ENCODE results near the gene PANX1. TPM values are rescaled to one million over a fixed set of nuclear protein-coding genes. Genes with fewer than 3 reads are reported as not detected.
A peak's percentile ranks its signal among the peaks of the same experiment; 100 is the strongest.

PANX1 gene
- total RNA-seq, 1 experiment from 2014 or later, result 37.5 TPM

DNA sequence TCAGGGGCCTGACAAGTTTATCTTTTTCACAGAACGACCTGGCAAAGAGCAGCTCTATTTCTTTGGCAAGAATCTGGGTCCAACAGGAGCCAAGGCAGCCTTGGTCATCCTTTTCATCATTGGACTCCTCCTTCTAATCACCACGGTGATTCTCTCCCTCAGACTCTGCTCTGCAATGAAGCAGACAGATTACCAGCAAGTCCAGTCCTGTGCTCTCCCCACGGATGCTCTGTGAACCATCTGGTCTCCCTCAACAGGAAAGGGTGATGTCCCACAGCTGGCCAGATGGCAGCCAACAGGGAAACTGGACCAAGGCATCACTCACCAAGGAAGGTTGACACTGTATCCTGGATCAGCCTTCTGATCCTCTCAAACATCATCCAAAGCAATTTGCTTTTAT, 17.0 kb upstream of the PANX1 start:
- Histone ChIP-seq H3K27ac (ENCODE audit: insufficient read length, low read depth, low read length) (no peak overlapping the region), H2BK5ac (ENCODE audit: insufficient read length, low read length) (no peak overlapping the region), H2BK20ac (ENCODE audit: low read depth, low read length, poor library complexity, severe bottlenecking) (peak overlapping the region; percentile 45), H2BK12ac (ENCODE audit: insufficient read length, low read depth, low read length) (no peak overlapping the region), H2AK5ac (ENCODE audit: insufficient read length, low read length) (no peak overlapping the region), H3K14ac (ENCODE audit: insufficient read depth, low read length) (no peak overlapping the region), H4K91ac (ENCODE audit: insufficient read length, low read depth, low read length) (no peak overlapping the region), H3K9me3 (ENCODE audit: control insufficient read depth, low read depth, low read length) (no peaks in the 10 kb centered on the region), H2AFZ (ENCODE audit: low read length) (no peak overlapping the region), H3T11ph (ENCODE audit: low read length) (no peak overlapping the region), H3K23me2 (ENCODE audit: insufficient read length, low read depth, low read length, poor library complexity, severe bottlenecking) (no peaks in the 10 kb centered on the region), H3K4ac (ENCODE audit: low read depth, low read length) (no peak overlapping the region), H3K56ac (ENCODE audit: insufficient read length, low read depth, low read length) (no peak overlapping the region), H3K4me2 (ENCODE audit: insufficient read depth, insufficient read length, low read length) (no peak overlapping the region), H4K8ac (replicated peaks; ENCODE audit: insufficient read length, low read depth, low read length) (no peak overlapping the region), H3K18ac (ENCODE audit: insufficient read length, low read depth, low read length) (no peak overlapping the region), H4K20me1 (ENCODE audit: control insufficient read depth, insufficient read depth, insufficient read length) (no peaks in the 10 kb centered on the region), H2BK120ac (ENCODE audit: low read depth, low read length, poor library complexity, severe bottlenecking) (no peak overlapping the region), H3K23ac (ENCODE audit: insufficient read length, low read depth, low read length) (no peak overlapping the region), H3K79me1 (ENCODE audit: insufficient read depth, low read depth, low read length, poor library complexity, severe bottlenecking) (no peaks in the 10 kb centered on the region), H3K79me2 (ENCODE audit: insufficient read depth, low read length) (no peaks in the 10 kb centered on the region), H3K27me3 (ENCODE audit: insufficient read depth, low read length) (no peaks in the 10 kb centered on the region), H3K9ac (ENCODE audit: extremely low read depth, insufficient read length, low read length) (no peak overlapping the region), H3K4me1 (ENCODE audit: insufficient read depth, low read length) (peaks cover 2% of the 10 kb centered on the region; the same call in 1 of the 2 replicates), H4K5ac (ENCODE audit: insufficient read length, low read depth, low read length) (no peak overlapping the region), H2BK15ac (ENCODE audit: low read depth, low read length) (no peak overlapping the region; the same call in 1 of the 2 replicates)
- H3K9me3 Mint-ChIP-seq, result peaks cover 14% of the 10 kb centered on the region in 2 experiments
- DNase-seq, result no peak
- WGBS (ENCODE audit: extremely low coverage, insufficient read length, low lambda C conversion rate), result no CpG with 5 or more reads among the region's 3 CpGs
- no peak overlapping the region for H3K4me3 Mint-ChIP-seq
- no peak overlapping the region for H3K27ac Mint-ChIP-seq
- peaks cover 3% of the 10 kb centered on the region for H3K27me3 Mint-ChIP-seq (ENCODE audit: low read depth)
- peaks cover 24 to 27% of the 10 kb centered on the region in 2 experiments for H3K4me1 Mint-ChIP-seq
- TF ChIP-seq, protein P1, sequence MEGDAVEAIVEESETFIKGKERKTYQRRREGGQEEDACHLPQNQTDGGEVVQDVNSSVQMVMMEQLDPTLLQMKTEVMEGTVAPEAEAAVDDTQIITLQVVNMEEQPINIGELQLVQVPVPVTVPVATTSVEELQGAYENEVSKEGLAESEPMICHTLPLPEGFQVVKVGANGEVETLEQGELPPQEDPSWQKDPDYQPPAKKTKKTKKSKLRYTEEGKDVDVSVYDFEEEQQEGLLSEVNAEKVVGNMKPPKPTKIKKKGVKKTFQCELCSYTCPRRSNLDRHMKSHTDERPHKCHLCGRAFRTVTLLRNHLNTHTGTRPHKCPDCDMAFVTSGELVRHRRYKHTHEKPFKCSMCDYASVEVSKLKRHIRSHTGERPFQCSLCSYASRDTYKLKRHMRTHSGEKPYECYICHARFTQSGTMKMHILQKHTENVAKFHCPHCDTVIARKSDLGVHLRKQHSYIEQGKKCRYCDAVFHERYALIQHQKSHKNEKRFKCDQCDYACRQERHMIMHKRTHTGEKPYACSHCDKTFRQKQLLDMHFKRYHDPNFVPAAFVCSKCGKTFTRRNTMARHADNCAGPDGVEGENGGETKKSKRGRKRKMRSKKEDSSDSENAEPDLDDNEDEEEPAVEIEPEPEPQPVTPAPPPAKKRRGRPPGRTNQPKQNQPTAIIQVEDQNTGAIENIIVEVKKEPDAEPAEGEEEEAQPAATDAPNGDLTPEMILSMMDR (conservative IDR thresholded peaks at IDR 0.05), result no peak
- peaks cover 12 to 26% (median 16%) of the 10 kb centered on the region in 3 experiments for H3K36me3 Mint-ChIP-seq (ENCODE audit: insufficient read depth in 1 of 3, low read depth in 3 of 3)

Measured in H9 (cell line).